Gastrocnemius medialis (tissue), 4 donors: Measurements from ENCODE around the gene STIM1.

Experiments
- CTCF ChIP-seq, 5 experiments: fragments of 450-650 bp in 3 of 5; fragments of 200-600 bp in 2 of 5; sonication (generic) in 2 of 5; IDR thresholded peaks in 4 of 5; conservative IDR thresholded peaks in 1 of 5; 1 replicate in 4 of 5; 2 replicates in 1 of 5; pipeline ENCODE4 v1.5.1; 2016 to 2019; ENCODE audit warnings: antibody characterized with exemption in 5 of 5, mild to moderate bottlenecking in 3 of 5, moderate library complexity in 3 of 5
- POLR2A ChIP-seq, 2 donors: fragments of 450-650 bp; IDR thresholded peaks; one replicate each; pipeline ENCODE4 v1.6.1; 2017; ENCODE audit warnings: antibody characterized with exemption in 2 of 2, mild to moderate bottlenecking in 2 of 2, moderate library complexity in 2 of 2

GRCh38 chr11:4017129-4017528 lies 161.7 kb downstream of the STIM1 start:
- no peak for TF ChIP-seq POLR2A (IDR thresholded peaks at IDR 0.05)
- no peak for TF ChIP-seq CTCF (IDR thresholded peaks at IDR 0.05 in 4 of 5, conservative IDR thresholded peaks at IDR 0.05 in 1 of 5)
